ENCODE data around the gene IARS1. TPM values are rescaled to one million over a fixed set of nuclear protein-coding genes. Genes with fewer than 3 reads are reported as not detected.
A peak's percentile ranks its signal among the peaks of the same experiment; 100 is the strongest.

The IARS1 gene
- total and polyA plus RNA-seq, 2 experiments from 2014 or later, result 105 to 310 TPM

DNA sequence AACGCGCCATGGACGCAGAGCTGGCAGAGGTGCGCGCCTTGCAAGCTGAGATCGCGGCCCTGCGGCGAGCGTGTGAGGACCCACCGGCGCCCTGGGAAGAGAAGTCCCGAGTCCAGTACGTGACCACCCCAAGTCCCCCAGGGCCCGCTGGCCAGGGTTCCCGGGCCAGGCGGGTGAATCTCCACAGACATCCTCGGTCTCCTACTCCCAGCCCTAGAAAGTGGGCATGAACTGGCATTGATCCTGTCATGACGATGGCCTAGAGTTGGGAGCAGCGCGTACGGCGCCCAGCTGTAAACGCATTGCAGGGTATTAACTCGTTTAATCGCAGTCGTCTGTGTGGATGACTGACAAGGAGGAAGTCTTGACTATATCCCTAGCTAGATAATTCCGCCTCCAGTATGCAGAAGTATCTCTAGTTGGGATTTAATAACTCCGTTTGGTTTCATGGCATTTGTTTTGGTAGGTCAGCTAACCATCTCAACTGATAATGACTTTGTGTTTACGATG, 32.5 kb upstream of the IARS1 start:
- H3K36me3 ChIP-seq (ENCODE audit: insufficient read depth), result peaks cover 19% of the 10 kb centered on the region
- H3K4me1 ChIP-seq (ENCODE audit: insufficient read depth), result peaks cover 19% of the 10 kb centered on the region
- peak; percentile 20 for ATAC-seq
- Mint-ChIP-seq H3K27ac (peak overlapping the region; percentile 99; the same call in 1 of the 2 replicates), H3K27me3 (ENCODE audit: insufficient read depth, low read depth, poor library complexity) (peaks cover 5% of the 10 kb centered on the region), H3K9me3 (no peaks in the 10 kb centered on the region), H3K4me1 (peaks cover 22% of the 10 kb centered on the region), H3K36me3 (ENCODE audit: low read depth) (peaks cover 19% of the 10 kb centered on the region; the same call in 2 of the 3 replicates), H3K4me3 (peak overlapping the region; percentile 95)
- H3F3A ChIP-seq (replicated peaks; ENCODE audit: low read depth), result 0 out of 2 replicates have a peak, but pooled peaks cover 4% of the 10 kb centered on the region
- no peak for DNase-seq (ENCODE audit: low spot score)
- H4K20me1 ChIP-seq (replicated peaks; ENCODE audit: insufficient read depth), result no peaks in the 10 kb centered on the region
- no peak overlapping the region for H3K27ac ChIP-seq (ENCODE audit: low read depth)
- H3K4me2 ChIP-seq, result peak overlapping the region; percentile 100
- no peaks in the 10 kb centered on the region for H3K27me3 ChIP-seq (ENCODE audit: insufficient read depth)
- H2AFZ ChIP-seq, result peak overlapping the region; percentile 100
- no peak for TF ChIP-seq EZH2phosphoT487 (IDR thresholded peaks at IDR 0.05; ENCODE audit: unreplicated experiment)
- no peak for TF ChIP-seq CREB1 (CRISPR knock-in tag; IDR thresholded peaks at IDR 0.05; ENCODE audit: low read depth)
- TF ChIP-seq, protein P1, sequence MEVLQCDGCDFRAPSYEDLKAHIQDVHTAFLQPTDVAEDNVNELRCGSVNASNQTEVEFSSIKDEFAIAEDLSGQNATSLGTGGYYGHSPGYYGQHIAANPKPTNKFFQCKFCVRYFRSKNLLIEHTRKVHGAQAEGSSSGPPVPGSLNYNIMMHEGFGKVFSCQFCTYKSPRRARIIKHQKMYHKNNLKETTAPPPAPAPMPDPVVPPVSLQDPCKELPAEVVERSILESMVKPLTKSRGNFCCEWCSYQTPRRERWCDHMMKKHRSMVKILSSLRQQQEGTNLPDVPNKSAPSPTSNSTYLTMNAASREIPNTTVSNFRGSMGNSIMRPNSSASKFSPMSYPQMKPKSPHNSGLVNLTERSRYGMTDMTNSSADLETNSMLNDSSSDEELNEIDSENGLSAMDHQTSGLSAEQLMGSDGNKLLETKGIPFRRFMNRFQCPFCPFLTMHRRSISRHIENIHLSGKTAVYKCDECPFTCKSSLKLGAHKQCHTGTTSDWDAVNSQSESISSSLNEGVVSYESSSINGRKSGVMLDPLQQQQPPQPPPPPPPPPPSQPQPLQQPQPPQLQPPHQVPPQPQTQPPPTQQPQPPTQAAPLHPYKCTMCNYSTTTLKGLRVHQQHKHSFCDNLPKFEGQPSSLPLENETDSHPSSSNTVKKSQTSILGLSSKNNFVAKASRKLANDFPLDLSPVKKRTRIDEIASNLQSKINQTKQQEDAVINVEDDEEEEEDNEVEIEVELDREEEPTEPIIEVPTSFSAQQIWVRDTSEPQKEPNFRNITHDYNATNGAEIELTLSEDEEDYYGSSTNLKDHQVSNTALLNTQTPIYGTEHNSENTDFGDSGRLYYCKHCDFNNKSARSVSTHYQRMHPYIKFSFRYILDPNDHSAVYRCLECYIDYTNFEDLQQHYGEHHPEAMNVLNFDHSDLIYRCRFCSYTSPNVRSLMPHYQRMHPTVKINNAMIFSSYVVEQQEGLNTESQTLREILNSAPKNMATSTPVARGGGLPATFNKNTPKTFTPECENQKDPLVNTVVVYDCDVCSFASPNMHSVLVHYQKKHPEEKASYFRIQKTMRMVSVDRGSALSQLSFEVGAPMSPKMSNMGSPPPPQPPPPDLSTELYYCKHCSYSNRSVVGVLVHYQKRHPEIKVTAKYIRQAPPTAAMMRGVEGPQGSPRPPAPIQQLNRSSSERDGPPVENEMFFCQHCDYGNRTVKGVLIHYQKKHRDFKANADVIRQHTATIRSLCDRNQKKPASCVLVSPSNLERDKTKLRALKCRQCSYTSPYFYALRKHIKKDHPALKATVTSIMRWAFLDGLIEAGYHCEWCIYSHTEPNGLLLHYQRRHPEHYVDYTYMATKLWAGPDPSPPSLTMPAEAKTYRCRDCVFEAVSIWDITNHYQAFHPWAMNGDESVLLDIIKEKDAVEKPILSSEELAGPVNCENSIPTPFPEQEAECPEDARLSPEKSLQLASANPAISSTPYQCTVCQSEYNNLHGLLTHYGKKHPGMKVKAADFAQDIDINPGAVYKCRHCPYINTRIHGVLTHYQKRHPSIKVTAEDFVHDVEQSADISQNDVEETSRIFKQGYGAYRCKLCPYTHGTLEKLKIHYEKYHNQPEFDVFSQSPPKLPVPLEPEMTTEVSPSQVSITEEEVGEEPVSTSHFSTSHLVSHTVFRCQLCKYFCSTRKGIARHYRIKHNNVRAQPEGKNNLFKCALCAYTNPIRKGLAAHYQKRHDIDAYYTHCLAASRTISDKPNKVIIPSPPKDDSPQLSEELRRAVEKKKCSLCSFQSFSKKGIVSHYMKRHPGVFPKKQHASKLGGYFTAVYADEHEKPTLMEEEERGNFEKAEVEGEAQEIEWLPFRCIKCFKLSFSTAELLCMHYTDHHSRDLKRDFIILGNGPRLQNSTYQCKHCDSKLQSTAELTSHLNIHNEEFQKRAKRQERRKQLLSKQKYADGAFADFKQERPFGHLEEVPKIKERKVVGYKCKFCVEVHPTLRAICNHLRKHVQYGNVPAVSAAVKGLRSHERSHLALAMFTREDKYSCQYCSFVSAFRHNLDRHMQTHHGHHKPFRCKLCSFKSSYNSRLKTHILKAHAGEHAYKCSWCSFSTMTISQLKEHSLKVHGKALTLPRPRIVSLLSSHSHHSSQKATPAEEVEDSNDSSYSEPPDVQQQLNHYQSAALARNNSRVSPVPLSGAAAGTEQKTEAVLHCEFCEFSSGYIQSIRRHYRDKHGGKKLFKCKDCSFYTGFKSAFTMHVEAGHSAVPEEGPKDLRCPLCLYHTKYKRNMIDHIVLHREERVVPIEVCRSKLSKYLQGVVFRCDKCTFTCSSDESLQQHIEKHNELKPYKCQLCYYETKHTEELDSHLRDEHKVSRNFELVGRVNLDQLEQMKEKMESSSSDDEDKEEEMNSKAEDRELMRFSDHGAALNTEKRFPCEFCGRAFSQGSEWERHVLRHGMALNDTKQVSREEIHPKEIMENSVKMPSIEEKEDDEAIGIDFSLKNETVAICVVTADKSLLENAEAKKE (CRISPR knock-in tag; IDR thresholded peaks at IDR 0.05), result no peak
- no peak for TF ChIP-seq EZH2 (IDR thresholded peaks at IDR 0.05; ENCODE audit: low read depth, unreplicated experiment)
- TF ChIP-seq ZNF331 (CRISPR knock-in tag; IDR thresholded peaks at IDR 0.05; ENCODE audit: low read depth), result no peak
- TF ChIP-seq JUNB (IDR thresholded peaks at IDR 0.05; ENCODE audit: unreplicated experiment), result no peak
- TF ChIP-seq, protein P2, sequence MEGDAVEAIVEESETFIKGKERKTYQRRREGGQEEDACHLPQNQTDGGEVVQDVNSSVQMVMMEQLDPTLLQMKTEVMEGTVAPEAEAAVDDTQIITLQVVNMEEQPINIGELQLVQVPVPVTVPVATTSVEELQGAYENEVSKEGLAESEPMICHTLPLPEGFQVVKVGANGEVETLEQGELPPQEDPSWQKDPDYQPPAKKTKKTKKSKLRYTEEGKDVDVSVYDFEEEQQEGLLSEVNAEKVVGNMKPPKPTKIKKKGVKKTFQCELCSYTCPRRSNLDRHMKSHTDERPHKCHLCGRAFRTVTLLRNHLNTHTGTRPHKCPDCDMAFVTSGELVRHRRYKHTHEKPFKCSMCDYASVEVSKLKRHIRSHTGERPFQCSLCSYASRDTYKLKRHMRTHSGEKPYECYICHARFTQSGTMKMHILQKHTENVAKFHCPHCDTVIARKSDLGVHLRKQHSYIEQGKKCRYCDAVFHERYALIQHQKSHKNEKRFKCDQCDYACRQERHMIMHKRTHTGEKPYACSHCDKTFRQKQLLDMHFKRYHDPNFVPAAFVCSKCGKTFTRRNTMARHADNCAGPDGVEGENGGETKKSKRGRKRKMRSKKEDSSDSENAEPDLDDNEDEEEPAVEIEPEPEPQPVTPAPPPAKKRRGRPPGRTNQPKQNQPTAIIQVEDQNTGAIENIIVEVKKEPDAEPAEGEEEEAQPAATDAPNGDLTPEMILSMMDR (conservative IDR thresholded peaks at IDR 0.05; ENCODE audit: low read depth in 2 of 2), result no peak
- TF ChIP-seq POLR2AphosphoS5 (IDR thresholded peaks at IDR 0.05; ENCODE audit: low read depth), result no peak
- no peak for TF ChIP-seq ZNF114 (CRISPR knock-in tag; IDR thresholded peaks at IDR 0.05)
- no peak for TF ChIP-seq ETS1 (IDR thresholded peaks at IDR 0.05)
- TF ChIP-seq STAT1 (IDR thresholded peaks at IDR 0.05; ENCODE audit: unreplicated experiment), result no peak
- peak overlapping the region; percentile 87 for H3K4me3 ChIP-seq
- H3K9me2 ChIP-seq (ENCODE audit: insufficient read depth), result no peaks in the 10 kb centered on the region
- peaks cover 36% of the 10 kb centered on the region for H3K79me2 ChIP-seq (replicated peaks; ENCODE audit: insufficient read depth)

Data from GM23338 (cell line).